Central memory CD8-positive, alpha-beta T cell (primary cell): Measurements from ENCODE around the gene SLC22A2.
"Not testable (repeated sequence)": the region's sequence is repeated elsewhere in the genome, so short reads cannot be mapped to it uniquely, and the experiment has no call there.

Experiments
- ATAC-seq: fragments of 150-1000 bp; cut with Tn5 transposase; replicated peaks from 2 replicates; pipeline ENCODE4 v1.10.0; 2022; ENCODE audit warnings: mild to moderate bottlenecking, moderate FRiP score, moderate number of reproducible peaks; ENCODE audit not compliant: poor library complexity, severe bottlenecking; ENCODE audit errors: extremely low read depth
- DNase-seq, 2 donors: peaks; one replicate each; pipeline ENCODE4 v3.0.0; 2021; ENCODE audit warnings: low spot score in 2 of 2
- H3K27ac Mint-ChIP-seq: one replicate; pipeline ENCODE4 v1.8.0; 2022; ENCODE audit warnings: low read depth, mild to moderate bottlenecking, moderate library complexity, mixed read lengths
- H3K27me3 Mint-ChIP-seq: one replicate; pipeline ENCODE4 v1.8.0; 2022; ENCODE audit warnings: mixed read lengths
- H3K36me3 Mint-ChIP-seq: one replicate; pipeline ENCODE4 v1.8.0; 2022; ENCODE audit warnings: mild to moderate bottlenecking, moderate library complexity, mixed read lengths; ENCODE audit not compliant: insufficient read depth
- H3K4me1 Mint-ChIP-seq: one replicate; pipeline ENCODE4 v1.8.0; 2022; ENCODE audit warnings: mixed read lengths
- H3K4me3 Mint-ChIP-seq: one replicate; pipeline ENCODE4 v1.8.0; 2022; ENCODE audit warnings: mild to moderate bottlenecking, moderate library complexity, mixed read lengths
- H3K9me3 Mint-ChIP-seq: one replicate; pipeline ENCODE4 v1.8.0; 2022; ENCODE audit warnings: mixed read lengths

Gene SLC22A2

GRCh38 chr6:160258346-160259142 is at the start of gene SLC22A2:
TSS of gene SLC22A2 (minus strand) at chr6:160258821. CDS start at chr6:160258757, 64 bp downstream.
- Mint-ChIP-seq H3K27ac (no peak within 1 kb of the TSS), H3K27me3 (peaks cover 57% of the 10 kb centered on the region)
- no peak for DNase-seq

GRCh38 chr6:160305926-160306713 is 47.5 kb upstream of the SLC22A2 start:
- no peak overlapping the region for H3K4me3 Mint-ChIP-seq
- ATAC-seq = no peak
- peaks cover 9% of the 10 kb centered on the region for H3K9me3 Mint-ChIP-seq
- H3K27ac Mint-ChIP-seq = no peak overlapping the region
- H3K36me3 Mint-ChIP-seq = no peaks in the 10 kb centered on the region
- DNase-seq = no peak
- peaks cover 42% of the 10 kb centered on the region for H3K27me3 Mint-ChIP-seq
- no peaks in the 10 kb centered on the region for H3K4me1 Mint-ChIP-seq

More at GRCh38 chr6:160258346-160259142, at the start of gene SLC22A2:
- Mint-ChIP-seq H3K9me3 (no peaks in the 10 kb centered on the region), H3K36me3 (no peaks in the 10 kb centered on the region), H3K4me1 (no peaks in the 10 kb centered on the region), H3K4me3 (no peak within 1 kb of the TSS)
- ATAC-seq = no peak

- no peak for DNase-seq
- Mint-ChIP-seq H3K4me3 (no peak overlapping the region), H3K4me1 (no peaks in the 10 kb centered on the region), H3K27me3 (peaks cover 38% of the 10 kb centered on the region), H3K27ac (no peak overlapping the region), H3K9me3 (no peaks in the 10 kb centered on the region), H3K36me3 (no peaks in the 10 kb centered on the region)
- ATAC-seq = no peak
Measured at GRCh38 chr6:160303806-160304205, 45.2 kb upstream of the SLC22A2 start.

DNA sequence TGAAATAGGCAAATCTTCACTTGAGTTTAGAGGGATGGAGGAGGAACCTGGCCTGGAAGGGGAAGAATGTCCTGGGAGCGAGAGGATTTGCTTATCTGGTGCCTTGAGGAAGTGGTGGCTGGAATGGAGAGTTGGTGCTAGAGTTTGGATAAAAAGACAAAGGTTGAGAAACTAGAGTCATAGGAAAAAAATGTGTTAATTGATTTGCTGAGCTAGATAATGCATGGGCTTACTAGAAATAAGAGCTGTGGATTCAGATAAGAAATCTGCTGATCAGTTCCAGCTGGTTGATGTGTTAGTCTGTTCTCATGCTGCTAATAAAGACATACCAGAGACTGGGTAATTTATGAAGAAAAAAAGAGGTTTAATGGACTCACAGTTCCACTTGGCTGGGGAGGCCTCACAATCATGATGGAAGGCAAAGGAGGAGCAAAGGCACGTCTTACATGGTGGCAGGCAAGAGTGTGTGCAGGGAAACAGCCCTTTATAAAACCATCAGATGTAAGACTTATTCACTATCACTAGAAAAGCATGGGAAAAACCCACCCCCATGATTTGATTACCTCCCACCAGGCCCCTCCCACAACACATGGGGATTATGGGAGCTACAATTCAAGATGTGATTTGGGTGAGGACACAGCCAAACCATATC is 43.9 kb upstream of the SLC22A2 start:
- peaks cover 31% of the 10 kb centered on the region for H3K27me3 Mint-ChIP-seq
- H3K4me1 Mint-ChIP-seq, ATAC-seq, DNase-seq, H3K27ac Mint-ChIP-seq, H3K9me3 Mint-ChIP-seq, H3K4me3 Mint-ChIP-seq, H3K36me3 Mint-ChIP-seq: not testable (repeated sequence)

DNA sequence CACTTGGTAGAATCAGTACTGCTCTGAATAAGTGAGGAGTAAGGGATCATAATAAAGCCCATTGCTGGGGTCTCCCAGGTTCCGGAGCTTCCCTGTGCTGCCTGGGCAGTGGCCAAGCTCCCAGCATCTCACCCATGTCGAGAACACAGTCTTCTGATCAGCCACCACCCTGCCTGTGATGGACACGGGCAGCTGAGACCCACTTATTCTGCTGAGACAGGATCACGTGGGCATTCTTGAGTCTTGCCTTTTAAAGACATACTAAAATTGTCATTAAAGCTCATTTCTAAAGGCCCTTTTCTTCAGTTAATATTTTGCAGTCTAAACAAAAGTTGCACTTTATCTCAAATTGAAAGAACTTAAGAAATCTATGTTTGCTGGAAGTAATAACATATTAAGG is 42.7 kb upstream of the SLC22A2 start:
- no peaks in the 10 kb centered on the region for H3K9me3 Mint-ChIP-seq
- ATAC-seq (no peak), DNase-seq (no peak)
- no peak overlapping the region for H3K27ac Mint-ChIP-seq
- no peaks in the 10 kb centered on the region for H3K36me3 Mint-ChIP-seq
- H3K4me3 Mint-ChIP-seq = no peak overlapping the region
- H3K27me3 Mint-ChIP-seq = peaks cover 28% of the 10 kb centered on the region
- H3K4me1 Mint-ChIP-seq = no peaks in the 10 kb centered on the region

- DNase-seq = no peak
- no peak for ATAC-seq
- Mint-ChIP-seq H3K27me3 (peaks cover 28% of the 10 kb centered on the region), H3K27ac (no peak overlapping the region), H3K4me3 (no peak overlapping the region), H3K9me3 (no peaks in the 10 kb centered on the region), H3K4me1 (no peaks in the 10 kb centered on the region), H3K36me3 (no peaks in the 10 kb centered on the region)
Measured at GRCh38 chr6:160300076-160300695, 41.6 kb upstream of the SLC22A2 start.

DNA sequence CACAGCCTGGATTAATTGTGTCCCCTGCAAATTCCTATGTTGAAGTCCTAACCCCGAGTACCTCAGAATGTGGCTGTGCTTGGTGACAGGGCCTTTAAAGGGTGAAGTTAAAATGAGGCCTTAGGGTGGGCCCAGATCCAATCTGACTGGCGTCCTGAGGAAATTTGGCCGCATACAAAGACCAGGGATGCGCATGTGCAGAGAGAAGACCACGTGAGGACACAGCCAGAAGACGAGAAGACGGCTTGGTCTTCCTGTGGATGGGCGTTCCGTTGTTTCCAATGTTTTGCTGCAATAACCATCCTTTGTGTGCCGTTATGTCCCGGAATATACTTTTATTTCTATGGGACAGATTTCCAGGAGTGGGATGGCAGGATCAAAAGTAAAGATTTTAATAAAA is 40.9 kb upstream of the SLC22A2 start:
- Mint-ChIP-seq H3K9me3 (no peaks in the 10 kb centered on the region), H3K27me3 (peaks cover 23% of the 10 kb centered on the region), H3K27ac (no peak overlapping the region), H3K36me3 (no peaks in the 10 kb centered on the region), H3K4me3 (no peak overlapping the region), H3K4me1 (no peaks in the 10 kb centered on the region)
- ATAC-seq = no peak
- DNase-seq = no peak

- Mint-ChIP-seq H3K4me1 (no peaks in the 10 kb centered on the region), H3K27ac (no peak overlapping the region), H3K27me3 (peaks cover 16% of the 10 kb centered on the region), H3K36me3 (no peaks in the 10 kb centered on the region), H3K9me3 (no peaks in the 10 kb centered on the region), H3K4me3 (no peak overlapping the region)
- no peak for DNase-seq
- ATAC-seq = no peak
Measured at GRCh38 chr6:160298121-160298520, 39.5 kb upstream of the SLC22A2 start.

- Mint-ChIP-seq H3K27ac (no peak overlapping the region), H3K4me1 (no peaks in the 10 kb centered on the region)
- ATAC-seq = no peak
Measured at GRCh38 chr6:160297310-160297709, 38.7 kb upstream of the SLC22A2 start.

DNA sequence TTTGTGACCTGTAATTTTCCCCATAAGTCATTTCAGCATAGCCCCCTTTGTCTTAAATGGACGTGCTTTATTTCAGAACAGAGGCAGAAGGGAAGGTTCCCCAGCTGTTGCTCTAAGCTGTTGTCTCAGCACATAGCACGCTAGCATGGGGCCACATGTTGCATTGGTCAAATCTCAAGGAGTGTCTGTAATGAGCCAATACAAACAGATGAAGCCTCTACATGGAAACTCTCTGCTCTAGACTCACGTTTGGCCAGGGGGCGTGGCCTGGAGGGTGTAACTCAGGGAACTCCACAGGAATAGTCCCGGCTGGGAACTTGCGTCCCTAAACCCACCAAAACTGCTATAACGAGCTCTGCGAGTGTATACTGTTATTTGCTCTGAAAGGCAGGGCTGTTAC is 35.2 kb upstream of the SLC22A2 start:
- peaks cover 50% of the 10 kb centered on the region for H3K27me3 Mint-ChIP-seq
- no peak overlapping the region for H3K4me3 Mint-ChIP-seq
- ATAC-seq (no peak), DNase-seq (no peak)
- H3K4me1 Mint-ChIP-seq = no peaks in the 10 kb centered on the region
- H3K9me3 Mint-ChIP-seq = no peaks in the 10 kb centered on the region
- no peaks in the 10 kb centered on the region for H3K36me3 Mint-ChIP-seq
- no peak overlapping the region for H3K27ac Mint-ChIP-seq

More at GRCh38 chr6:160297310-160297709, 38.7 kb upstream of the SLC22A2 start:
- H3K9me3 Mint-ChIP-seq = no peaks in the 10 kb centered on the region
- DNase-seq = no peak
- H3K27me3 Mint-ChIP-seq = peaks cover 16% of the 10 kb centered on the region
- H3K4me3 Mint-ChIP-seq = no peak overlapping the region
- no peaks in the 10 kb centered on the region for H3K36me3 Mint-ChIP-seq

DNA sequence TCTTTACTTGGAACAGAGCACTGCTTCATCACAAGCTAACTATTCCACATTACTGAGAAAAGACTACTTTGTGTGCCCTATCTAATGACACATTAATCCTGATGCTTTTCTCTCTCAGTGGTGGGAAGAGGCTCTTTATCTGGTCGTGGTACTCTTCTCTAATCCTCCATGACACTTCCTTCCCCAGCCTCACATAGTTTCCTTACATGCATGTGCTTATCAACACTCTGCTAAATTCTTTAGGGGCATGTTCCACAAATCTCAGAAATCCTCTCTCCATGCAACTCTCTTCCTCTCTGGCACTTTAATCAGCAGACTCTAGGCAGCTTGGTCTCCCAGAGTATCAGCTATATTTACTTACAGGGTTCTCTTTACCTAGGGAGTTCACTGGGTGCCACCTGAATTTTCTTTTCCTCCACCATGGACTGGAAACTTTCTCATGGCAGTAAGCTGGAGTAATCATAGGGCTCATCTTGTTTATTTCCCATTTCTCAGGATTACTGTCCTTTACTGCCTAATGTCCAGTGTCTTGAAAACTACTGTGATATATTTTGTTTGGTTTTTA is 27.0 kb upstream of the SLC22A2 start:
- Mint-ChIP-seq H3K27me3 (peaks cover 65% of the 10 kb centered on the region), H3K27ac (no peak overlapping the region), H3K4me3 (no peak overlapping the region), H3K9me3 (no peaks in the 10 kb centered on the region), H3K36me3 (no peaks in the 10 kb centered on the region), H3K4me1 (no peaks in the 10 kb centered on the region)
- no peak for DNase-seq
- ATAC-seq = no peak

- H3K27me3 Mint-ChIP-seq = peaks cover 55% of the 10 kb centered on the region
- H3K4me1 Mint-ChIP-seq = no peaks in the 10 kb centered on the region
- no peak for ATAC-seq
- H3K9me3 Mint-ChIP-seq = no peaks in the 10 kb centered on the region
- no peak overlapping the region for H3K27ac Mint-ChIP-seq
- no peak for DNase-seq
- H3K4me3 Mint-ChIP-seq = no peak overlapping the region
- H3K36me3 Mint-ChIP-seq = no peaks in the 10 kb centered on the region
Measured at GRCh38 chr6:160284575-160284974, 26.0 kb upstream of the SLC22A2 start.
